ENCODE results near the gene ENTPD2. TPM values are rescaled to one million over a fixed set of nuclear protein-coding genes. Genes with fewer than 3 reads are reported as not detected.

Gene ENTPD2
- total and polyA plus RNA-seq, 11 donors = 0.50 to 2.9 (median 1.2) TPM

DNA sequence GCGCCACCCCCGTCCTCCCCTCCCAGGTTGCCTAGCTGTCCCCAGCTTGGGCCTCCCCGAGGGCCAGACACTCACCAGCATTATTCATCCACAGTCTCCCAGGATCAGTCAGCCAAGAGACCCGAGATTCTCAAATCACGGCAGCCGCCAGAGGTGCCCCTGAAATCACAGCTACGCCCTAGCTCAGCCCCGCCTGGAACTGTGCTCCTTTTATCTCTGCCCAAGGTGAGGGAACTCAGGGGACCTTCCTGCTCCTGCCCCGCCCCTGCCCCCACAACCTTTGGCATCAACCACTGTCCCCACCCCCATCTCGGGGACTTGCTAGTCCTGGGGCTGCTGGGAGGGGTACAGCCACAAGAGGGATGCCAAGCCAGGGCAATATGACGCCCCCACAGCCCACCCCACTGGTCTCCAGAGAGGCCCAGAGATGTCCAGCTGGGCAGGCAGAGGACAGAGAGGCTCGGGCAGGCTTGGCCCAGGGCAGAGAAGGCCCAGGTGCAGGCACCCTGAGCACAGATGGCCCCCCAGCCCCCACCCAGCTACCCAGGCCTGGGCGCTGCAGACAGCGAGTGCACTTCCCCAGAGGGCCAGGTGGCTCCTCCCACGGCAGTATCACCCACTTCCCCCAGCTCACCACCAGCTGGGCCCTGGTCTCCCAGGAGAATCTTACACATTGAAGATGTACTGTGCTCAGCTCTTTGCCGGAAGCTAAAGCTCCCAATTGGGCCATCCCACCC, 21.8 kb downstream of the ENTPD2 start, which contains the start of gene FUT7:
Gene FUT7, minus strand, starts transcription at position 185 of the 737 bp plus-strand sequence. Its CDS starts 97 bp downstream, at position 88.
- DNase-seq (no peak), ATAC-seq (no peak)
- peak within 1 kb of the TSS in 4 of 12 donors; percentile 3 to 65 (median 22) for H3K4me3 ChIP-seq
- H3K27me3 ChIP-seq = no peaks in the 10 kb centered on the region
- H3K36me3 ChIP-seq = peaks cover 0 to 1% (median 0%) of the 10 kb centered on the region in 9 donors
- intact Hi-C loops (cut with DNase I) = loop anchor here in 3 of 10 donors (5.0 to 10.0 kb wide), 2 partner anchors 85 to 187 kb away; partner anchors contain the start of genes AJM1 (in 2 of the 3), PHPT1 (in 2 of the 3) and C8G (in 1 of the 3)
- H3K9me3 ChIP-seq = no peaks in the 10 kb centered on the region
- 66 to 73% (median 71%) methylated on average over 9 to 16 of the region's 16 CpGs for WGBS, 4 donors
- TF ChIP-seq, protein P1, sequence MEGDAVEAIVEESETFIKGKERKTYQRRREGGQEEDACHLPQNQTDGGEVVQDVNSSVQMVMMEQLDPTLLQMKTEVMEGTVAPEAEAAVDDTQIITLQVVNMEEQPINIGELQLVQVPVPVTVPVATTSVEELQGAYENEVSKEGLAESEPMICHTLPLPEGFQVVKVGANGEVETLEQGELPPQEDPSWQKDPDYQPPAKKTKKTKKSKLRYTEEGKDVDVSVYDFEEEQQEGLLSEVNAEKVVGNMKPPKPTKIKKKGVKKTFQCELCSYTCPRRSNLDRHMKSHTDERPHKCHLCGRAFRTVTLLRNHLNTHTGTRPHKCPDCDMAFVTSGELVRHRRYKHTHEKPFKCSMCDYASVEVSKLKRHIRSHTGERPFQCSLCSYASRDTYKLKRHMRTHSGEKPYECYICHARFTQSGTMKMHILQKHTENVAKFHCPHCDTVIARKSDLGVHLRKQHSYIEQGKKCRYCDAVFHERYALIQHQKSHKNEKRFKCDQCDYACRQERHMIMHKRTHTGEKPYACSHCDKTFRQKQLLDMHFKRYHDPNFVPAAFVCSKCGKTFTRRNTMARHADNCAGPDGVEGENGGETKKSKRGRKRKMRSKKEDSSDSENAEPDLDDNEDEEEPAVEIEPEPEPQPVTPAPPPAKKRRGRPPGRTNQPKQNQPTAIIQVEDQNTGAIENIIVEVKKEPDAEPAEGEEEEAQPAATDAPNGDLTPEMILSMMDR (IDR thresholded peaks at IDR 0.05) = no peak
- peak within 1 kb of the TSS in 4 of 12 donors; percentile 3 to 87 (median 21) for H3K27ac ChIP-seq
- peaks cover 8 to 74% (median 29%) of the 10 kb centered on the region in 12 donors for H3K4me1 ChIP-seq

DNA sequence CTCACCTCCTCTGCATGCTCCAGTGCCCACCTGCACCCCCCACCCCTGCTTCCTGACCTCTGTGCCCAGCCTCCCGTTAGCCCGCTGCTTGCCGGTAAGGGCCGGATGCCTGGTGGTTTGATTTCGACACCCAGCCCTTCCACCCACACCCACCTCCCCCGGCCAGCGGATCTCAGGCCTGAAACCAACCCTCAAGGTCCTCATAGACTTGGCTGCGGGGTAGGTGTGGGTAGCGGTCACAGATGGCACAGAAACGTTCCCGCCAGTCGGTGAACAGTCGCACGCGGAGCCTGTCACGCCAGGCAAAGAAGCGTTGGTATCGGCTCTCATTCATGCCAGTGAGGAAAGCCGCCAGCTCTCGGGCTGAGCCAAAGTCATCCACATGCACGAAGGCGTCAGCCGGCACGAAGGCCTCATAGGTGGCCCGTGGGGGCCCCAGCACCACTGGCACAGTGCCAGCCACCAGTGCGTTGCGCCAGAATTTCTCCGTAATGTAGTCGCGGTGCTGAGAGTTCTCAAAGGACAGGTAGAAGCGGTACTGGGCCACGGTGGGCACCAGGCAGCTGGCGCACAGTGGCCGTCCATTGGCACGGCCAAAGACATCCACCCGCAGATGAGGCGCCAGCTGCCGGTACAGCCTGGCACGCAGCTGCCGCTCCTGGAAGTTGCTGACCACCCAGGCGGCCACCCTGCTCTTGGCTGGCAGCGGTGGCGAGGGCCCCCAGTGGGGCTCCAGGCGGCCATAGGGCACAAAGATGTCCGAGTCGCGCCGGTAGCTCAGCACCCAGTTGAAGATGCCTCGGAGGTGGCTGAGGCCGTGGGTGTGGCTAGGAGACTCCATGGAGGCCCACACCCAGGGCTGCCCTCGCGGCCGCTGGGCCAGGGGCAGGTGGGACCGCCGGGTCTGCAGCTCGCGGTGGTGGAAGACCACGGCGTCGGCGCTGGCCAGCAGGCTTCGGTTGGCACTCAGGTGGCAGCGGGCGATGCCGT, 23.0 kb downstream of the ENTPD2 start:
- no peaks in the 10 kb centered on the region for H3K9me3 ChIP-seq
- TF ChIP-seq POLR2A (IDR thresholded peaks at IDR 0.05) = no peak
- TF ChIP-seq, protein P1 (IDR thresholded peaks at IDR 0.05) = no peak
- no peaks in the 10 kb centered on the region for H3K27me3 ChIP-seq
- intact Hi-C loops (cut with DNase I) = loop anchor here in 3 of 10 donors (5.0 to 10.0 kb wide), 2 partner anchors 84 to 186 kb away; partner anchors contain the start of genes AJM1 (in 2 of the 3), PHPT1 (in 2 of the 3) and C8G (in 1 of the 3)
- H3K36me3 ChIP-seq = no peaks in the 10 kb centered on the region
- H3K4me3 ChIP-seq = peak overlapping the region in 2 of 12 donors; percentile 3 to 65
- H3K27ac ChIP-seq = peak overlapping the region in 1 of 12 donors; percentile 87
- ATAC-seq (no peak), DNase-seq (peak in 2 of 5 donors; percentile 56 to 83)
- WGBS, 4 donors = 84 to 91% (median 90%) methylated on average over 48 to 65 of the region's 65 CpGs
- peaks cover 8 to 82% (median 35%) of the 10 kb centered on the region in 12 donors for H3K4me1 ChIP-seq

DNA sequence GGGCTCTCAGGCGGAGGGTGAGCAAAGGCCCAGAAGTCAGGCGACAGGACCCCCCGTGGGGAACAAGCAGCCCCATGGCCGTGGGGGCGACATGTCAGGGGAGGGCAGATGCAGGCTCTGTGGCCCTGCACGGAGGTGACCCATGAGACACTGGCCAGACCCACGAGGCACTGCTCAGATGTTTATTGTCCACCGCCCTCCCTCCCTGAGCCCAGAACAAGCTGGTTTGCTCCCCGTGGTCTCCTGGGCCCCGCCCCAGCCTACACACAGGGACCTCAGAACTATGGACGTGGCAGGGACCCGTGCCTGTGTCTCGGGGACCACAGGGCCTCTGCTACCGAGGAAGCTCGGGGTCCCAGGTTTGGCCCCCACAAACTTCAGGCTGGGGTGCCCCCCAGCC, 23.9 kb downstream of the ENTPD2 start:
- Histone ChIP-seq H3K9me3 (no peaks in the 10 kb centered on the region), H3K4me3 (peak overlapping the region in 1 of 12 donors; percentile 65), H3K27me3 (no peaks in the 10 kb centered on the region), H3K27ac (peak overlapping the region in 1 of 12 donors; percentile 87), H3K4me1 (peaks cover 8 to 75% (median 30%) of the 10 kb centered on the region in 12 donors), H3K36me3 (no peaks in the 10 kb centered on the region)
- DNase-seq = no peak
- TF ChIP-seq POLR2A (IDR thresholded peaks at IDR 0.05) = no peak
- TF ChIP-seq, protein P1 (IDR thresholded peaks at IDR 0.05) = no peak
- intact Hi-C loops (cut with DNase I) = loop anchor here in 3 of 10 donors (5.0 to 10.0 kb wide), 2 partner anchors 83 to 185 kb away; partner anchors contain the start of genes AJM1 (in 2 of the 3), PHPT1 (in 2 of the 3) and C8G (in 1 of the 3)
- WGBS, 4 donors = 76 to 84% (median 83%) methylated on average over 15 of the region's 15 CpGs
- no peak for ATAC-seq
